ENCODE data around the gene SARDH.
A peak's percentile ranks its signal among the peaks of the same experiment; 100 is the strongest.

SARDH gene

DNA sequence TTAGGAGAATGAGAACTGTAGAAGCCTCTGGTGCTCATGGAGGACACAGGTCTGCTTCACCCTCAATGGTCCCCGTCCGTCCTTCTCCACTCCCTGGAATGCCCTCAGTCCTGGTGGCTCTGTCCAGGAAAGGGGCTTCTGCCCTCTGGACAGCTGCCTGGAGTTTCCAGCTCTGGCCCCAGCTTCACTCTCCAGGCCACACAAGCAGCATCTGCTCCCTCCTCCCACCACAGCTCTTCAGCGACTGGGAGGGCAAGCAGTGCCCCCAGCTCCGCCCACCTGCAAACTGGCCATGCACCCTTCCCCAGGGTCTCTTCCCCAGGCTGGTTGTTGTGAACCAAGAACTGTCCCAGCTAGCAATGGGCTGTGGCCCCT is 4.7 kb downstream of the SARDH start:
- DNase-seq (ENCODE audit: low spot score), result no peak

DNA sequence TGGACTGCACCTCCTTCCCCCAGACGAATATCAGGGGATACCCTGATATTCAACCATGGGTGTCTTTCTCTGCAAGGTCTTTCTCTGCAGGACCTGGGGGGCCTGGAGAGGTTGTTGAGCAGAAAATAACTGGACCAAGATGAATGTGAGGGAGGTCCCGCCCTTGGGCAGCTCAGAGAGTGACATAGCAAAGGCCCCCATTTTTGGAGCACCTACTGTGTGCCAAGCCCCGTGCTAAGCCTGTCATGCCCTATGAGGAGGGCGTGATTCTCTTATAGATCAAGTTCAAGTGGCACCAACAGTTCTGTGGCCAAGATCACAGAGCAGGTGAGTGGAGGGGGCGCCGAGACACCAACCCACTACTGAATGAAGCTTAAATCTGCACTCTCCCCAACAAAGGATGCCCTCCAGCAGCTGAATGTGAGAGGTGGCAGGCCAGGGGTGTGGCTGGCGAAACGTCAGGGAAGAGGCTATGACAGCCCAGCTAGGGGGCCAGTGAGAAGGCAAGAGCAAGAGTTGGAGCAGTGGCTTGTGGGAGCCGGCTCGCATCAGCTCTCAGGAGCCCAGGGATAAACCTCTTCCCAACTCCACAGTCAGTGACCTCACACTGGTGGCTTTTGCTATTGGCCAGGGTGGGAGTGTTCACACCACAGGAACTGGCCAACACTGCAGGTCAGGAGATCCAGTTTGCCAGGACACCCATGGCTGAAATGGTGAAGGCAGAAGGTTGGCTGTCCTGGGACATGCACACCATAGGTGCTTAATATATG is 5.3 kb downstream of the SARDH start:
- no peak for DNase-seq (ENCODE audit: low spot score)

DNA sequence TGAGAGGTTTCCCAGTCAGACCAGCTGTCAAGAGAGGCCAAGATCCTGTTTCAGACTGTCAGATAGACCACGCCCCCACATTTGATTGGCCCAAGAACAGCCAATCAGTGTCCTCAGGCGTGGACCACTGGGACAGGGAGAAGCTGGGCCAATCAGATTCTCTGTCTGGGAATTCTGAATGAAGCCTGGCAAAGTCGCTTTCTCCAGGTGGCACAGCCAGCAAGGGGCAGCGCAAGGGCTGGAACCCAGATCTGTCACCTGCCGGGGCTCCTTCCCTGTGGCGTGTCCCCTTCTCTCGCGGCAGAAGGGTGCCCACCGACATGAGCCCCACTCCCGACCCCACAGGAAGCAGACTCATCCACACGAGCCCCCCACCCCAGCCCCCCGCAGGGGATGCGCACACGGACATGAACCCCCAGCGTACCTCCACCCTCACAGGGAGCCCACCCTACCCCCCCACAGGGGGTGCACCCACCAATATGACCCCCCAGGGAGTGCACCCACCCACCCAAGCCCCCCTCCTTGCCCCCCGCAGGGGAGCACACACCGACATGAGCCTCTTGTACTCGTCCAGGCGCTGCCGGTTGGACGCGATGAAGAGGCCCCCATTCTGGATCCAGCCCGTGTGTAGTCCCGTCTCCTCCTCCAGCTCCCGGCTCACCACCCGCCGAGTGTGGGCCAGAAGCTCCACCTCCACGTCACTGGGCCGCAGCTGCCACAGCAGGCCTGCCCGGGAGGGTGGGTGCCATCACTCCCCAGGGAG is 6.1 kb downstream of the SARDH start:
- peak; percentile 96 for DNase-seq (ENCODE audit: low spot score)

DNA sequence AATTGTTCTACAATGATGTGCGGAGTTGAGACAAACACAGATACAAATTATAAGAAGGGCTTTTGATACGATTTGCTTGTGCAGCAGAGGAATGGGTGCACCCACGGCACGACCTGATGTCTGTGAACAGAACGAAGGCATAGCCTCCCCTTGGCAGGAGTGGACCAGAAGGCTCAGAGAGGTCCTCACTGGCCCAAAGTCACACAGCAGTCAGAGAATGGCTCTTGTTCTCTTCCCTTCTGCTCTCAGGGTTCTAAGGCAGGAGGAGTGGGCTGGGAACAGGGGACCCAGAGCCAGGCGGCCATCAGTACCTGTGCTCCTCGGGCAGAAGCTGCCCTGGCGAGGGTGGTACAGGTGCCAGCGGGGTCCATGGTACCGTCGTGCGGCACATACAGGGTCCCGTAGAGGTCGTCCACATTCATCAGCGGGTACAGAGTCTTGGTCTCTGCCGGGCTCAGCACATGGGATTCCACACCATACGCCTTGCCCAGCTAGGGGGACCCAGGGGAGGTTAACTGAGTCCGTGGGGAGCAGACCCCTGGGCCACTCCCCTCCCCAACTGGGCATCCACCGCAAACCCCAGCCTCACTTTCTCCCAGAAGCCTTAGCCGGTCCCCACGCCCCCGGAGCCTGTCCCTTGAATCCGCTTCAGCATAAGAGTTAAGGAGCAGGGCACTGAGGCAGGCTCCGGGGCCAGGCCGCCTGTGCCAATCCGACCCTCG is 7.0 kb downstream of the SARDH start:
- no peak for DNase-seq (ENCODE audit: low spot score)

DNA sequence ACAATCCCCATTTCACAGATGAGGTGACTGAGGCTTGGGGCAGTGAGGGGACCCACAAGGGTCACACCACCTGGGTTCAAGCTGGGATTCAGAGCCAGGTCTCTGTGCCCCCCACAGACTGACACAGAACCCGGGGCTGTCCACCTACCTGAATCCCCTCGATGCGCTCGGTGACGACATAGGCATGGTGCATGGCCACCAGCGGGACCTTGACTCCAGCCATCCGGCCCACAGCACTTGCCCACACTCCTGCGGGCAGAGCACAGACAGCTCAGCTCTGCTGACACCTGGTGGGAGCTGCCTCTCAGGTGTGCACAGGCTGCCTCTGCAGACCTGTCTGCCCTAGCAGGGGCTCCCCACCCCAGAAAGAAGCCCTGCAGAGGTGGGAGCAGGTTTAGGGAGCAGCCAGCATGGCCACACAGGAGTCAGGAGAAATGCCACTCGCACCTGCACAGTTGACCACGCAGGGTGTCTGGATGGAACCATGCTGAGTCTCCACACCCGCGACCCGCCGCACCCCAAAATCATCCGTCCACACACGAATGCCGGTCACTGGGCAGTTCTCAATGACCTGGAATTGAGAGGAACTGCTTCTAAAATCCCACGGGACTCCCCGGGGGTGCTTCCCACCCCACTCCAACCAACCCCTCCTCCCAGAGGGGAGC is 8.4 kb downstream of the SARDH start:
- DNase-seq (ENCODE audit: low spot score), result no peak

DNA sequence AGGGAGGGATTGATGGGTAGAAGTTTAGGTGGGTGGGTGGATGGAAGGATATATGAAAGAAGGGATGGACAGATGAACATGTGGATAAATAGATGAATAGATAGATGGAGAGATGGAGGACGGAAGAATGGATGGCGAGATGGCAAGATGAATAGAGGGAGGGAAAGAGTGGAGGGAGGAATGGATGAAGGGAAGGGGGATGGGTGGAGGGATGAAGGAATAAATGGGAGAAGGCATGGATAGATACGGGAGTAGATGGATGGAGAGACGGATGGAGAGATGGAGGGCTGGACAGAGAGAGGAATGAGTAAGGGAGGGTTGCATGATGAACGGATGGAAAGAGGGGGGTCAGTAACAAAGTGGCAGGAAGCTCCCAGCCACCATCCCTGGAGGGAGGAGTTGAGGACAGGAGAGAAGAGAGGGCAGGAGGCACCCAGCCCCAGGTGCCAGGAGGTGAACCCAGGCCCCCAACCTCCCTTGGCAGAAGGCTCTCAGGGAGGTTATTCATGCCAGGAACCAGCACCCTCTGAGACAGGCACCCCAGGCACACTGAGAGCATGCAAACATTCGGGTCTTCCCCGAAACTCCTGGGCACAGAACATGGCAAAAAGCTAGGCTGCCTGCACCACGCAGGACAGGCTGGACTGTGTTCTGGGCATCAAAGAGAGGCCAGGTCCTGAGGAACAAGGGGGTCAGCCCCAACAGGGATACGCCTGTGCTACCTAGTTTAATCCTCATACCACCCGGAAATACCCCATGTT is 9.1 kb downstream of the SARDH start:
- no peak for DNase-seq (ENCODE audit: low spot score)

DNA sequence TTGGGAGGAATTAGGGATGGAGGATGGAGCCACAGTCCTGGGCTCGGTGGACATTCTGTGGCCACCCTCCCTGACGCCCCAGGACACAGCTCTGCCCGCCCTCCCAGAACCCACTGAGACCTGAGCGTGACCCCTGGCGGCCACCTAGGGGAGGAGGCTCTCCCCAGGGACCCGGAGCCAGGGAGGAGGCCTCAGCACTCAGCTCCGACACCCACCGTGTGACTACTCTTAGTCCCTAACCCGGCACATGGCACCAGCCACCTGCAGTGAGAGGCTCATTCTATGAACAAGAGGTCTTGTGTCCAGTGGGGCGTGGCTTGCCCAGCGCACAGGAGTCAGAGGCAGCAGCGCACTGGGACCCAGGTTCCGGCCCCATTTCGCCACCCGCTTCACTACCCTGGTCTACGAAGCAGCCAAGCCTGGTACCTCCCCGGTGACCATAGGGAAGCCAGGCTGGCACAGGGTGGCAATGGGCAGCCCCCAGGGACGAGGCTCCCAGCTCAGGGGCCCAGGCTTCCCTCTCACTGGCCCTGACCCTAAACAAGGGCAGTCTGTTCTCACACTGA is 10.2 kb downstream of the SARDH start:
- no peak for DNase-seq (ENCODE audit: low spot score)

DNA sequence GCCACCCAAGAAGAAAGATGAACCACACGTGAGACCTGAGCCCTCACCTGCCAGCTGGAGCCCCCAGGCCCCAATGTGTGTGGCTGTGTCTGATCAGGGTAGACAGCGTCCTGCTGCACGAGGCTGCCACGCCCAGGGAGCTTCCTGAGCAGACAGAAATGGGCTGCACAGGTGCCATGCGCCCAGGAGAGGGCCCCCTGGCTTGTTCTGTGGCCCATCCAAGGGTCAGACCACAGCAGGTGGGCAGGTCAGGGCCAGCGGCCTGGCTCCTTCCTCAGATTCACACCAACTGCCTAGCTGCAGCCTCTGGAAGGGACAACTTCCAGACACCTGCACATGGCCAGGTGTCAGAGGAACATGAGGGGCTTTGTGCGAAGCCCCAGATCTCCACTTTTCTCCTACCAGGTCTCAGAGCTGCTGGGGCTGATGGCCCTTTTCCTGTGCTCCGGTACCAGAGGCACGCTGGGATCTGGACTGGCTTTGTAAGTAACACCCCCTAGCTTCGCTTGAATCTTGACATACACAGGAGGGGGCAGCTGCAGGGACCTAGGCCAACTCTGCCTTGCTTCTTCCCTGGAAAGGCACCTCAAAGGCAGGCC is 10.8 kb downstream of the SARDH start:
- DNase-seq (ENCODE audit: low spot score), result no peak

DNA sequence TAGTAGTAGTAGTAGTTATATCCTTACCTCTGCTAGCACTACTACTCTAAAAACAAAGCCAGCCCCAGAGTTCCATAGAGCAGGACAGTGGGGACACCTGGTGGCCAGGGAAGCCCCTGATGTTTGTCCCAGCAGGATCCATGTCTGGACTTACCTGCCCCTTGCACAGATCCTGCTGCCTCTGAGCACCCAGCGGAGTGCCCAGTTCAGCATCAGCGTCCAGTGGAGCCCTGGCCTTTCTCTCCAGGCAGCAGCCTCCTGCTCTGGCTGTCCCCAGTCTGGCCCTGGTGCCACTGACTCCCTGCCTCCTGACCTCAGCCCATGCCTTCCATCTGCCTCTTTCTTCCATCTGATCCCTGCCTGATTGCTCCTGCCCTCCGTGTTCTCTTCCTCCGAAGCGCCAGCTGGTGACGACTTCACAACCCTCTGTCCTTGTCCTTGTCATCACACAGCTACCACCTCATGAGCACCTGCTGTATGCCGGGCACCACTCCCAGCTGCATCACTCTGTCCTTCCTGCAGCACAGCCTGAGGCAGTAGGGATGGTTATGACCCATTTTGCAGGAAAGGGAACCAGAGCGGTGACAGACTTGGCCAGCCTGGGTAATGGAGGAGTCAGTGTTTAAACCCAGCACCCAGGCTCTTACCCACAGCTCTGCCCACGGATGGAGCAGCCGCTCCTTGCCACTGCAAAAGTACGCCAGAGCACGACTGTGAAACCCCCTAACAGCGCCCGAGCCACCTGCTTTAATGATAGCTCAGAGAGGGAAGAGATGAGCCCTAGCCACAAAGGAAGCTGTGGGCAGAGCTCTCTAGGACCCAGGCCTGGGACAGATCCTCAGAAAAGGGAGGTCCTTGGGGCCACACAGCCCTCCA is 11.5 kb downstream of the SARDH start:
- peak; percentile 59 for DNase-seq (ENCODE audit: low spot score)

DNA sequence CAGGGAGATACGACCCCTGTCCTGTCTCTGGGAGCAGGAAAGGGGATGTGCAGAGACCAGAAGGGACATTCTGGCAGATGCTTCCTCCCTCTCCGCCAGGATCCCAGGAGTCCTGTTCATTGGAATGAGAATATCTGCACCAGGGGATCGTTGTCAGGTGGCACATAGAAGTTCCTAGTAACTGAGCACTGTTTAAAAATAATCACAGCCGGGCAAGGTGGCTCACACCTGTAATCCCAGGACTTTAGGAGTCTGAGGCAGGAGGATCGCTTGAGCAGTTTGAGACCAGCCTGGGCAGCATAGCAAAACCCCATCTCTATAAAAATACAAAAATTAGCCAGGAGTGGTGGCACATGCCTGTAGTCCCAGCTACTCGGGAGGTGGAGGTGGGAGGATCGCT is 12.3 kb downstream of the SARDH start:
- DNase-seq (ENCODE audit: low spot score), result no peak

DNA sequence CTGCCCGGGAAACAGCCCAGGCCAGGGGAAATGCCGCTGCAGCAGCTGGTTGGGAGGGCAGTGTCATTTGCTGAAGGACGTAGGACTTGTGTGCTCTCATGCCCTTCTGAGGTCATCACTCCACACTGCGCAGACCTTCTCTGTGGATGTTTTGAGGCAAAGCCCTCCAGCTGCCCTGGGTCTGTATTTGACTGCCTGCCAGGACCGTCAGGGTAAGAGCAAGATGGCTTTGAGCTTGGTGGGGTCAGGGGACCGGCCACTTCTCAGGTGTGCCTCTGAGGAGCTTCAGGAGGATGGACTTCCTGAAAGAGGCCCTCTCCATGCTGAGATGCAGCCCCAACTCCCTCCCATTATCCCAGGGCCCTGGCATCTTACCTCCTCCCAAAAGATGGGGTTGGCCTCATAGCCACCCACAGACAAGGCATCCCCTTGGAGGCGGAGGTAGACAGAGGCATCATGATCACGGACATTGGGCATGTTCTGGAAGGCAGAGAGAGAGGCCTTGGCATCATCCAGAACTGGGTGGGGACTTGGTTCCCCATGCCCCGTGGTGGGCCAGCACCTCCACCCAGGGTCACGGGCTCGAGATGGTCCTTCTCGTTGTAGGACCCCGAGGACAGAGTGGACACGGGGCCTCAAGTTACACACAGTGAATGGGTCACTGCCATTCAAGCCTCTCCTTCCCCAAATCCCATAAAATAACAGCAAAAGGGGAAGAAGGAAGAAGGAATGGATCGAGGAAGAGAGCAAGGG is 19.4 kb downstream of the SARDH start:
- no peak for DNase-seq (ENCODE audit: low spot score)

DNA sequence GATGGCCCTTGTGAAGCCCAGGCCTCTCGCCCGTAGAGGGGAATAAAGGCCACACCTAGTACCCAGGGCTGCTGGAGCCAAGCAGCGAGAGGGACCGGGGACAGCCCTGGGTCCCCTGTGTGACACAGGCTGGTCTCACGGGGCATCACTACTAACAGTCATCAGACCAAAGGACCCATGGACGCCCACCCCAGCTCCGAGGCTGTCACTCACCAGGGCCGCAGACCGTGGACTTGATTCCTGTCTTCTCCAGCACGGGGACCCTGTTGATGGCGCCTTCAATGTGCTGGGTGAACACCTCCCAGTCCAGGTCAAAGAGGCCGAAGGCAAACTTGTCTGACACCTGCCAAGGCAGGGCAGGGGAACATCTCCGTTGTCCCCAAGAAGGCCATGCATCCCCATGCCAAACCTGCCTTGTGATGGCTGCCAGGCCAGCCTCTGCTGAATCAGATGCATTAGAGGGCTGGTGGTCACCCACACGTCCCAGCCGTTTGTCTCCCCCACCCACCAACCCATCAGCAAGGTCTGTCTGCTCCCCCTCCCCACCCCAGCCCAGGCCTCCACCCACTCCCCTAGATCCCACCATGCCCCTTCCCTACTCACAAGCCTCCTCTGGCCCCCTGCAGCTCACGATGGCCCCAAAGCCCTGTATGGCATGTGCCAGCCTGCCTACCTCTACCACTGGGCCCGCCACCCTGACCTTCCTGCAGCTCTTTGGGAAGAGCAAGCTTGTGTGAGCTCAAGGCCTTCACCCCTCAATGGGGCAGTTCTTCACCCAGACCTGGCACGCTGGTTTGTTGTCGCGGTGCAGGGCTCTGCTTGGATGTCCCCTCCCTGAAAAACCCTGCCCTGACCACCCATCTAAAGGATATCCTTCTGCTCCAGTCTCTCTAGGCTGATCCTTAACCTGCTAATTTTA is 20.8 kb downstream of the SARDH start:
- DNase-seq (ENCODE audit: low spot score), result no peak

DNA sequence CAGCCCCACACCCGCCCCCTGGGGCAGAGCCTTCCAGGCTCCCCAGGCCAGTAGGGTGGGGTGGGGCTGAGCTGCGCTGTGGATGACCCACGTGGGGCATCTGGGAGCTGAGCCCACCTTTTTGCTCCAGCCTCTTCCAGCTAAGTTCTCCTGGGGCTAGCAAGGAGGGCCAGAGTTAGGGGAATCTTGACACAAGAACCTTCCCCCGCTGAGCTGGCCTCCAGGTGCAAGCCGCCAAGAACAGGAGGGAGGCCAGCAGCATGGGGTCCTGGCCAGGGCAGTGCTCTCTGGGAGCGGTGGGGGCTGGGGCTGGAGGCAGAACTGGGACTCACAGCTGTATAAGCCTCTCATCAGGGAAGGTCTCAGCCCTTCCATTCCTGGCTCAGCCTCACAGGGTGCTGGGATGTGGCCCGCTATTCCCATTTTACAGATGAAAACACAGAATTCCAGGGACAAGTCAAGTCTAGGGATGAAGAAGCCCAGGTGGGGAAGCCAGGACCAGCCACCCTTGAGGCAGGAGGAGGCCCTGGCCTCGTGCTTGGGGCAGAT is 21.5 kb downstream of the SARDH start:
- DNase-seq (ENCODE audit: low spot score), result no peak

DNA sequence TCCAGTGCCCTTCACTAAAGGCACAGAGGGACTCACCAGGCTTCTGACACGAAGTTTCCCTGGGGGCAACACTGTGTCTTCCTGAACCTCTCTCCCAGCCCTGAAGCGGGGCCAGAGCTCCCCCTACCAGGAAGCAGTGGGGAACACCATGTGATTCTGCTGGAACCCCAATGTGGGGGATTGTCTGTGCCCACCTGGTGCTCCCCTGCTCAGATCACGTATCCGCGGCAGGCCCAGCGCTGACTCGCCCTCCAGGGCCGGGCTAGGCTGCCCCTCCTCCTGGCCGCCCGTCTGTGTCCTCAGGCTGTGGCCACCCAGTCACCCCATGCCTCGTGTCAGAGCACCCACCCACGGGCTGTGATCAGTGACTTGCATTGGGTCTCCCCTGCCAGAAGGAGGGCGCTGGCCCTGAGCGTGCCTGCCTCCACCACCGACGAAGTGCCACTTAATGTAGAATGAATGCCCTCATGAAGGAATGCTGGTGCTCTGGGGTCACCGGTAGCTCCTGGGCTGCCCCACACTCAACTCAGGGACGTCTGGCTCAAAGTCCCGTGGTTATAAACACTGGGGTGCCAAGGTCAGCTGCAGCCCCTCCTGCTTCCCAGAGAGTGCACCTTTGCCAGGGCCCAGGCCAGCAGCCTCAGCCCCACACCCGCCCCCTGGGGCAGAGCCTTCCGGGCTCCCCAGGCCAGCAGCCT is 22.1 kb downstream of the SARDH start:
- DNase-seq (ENCODE audit: low spot score), result no peak

DNA sequence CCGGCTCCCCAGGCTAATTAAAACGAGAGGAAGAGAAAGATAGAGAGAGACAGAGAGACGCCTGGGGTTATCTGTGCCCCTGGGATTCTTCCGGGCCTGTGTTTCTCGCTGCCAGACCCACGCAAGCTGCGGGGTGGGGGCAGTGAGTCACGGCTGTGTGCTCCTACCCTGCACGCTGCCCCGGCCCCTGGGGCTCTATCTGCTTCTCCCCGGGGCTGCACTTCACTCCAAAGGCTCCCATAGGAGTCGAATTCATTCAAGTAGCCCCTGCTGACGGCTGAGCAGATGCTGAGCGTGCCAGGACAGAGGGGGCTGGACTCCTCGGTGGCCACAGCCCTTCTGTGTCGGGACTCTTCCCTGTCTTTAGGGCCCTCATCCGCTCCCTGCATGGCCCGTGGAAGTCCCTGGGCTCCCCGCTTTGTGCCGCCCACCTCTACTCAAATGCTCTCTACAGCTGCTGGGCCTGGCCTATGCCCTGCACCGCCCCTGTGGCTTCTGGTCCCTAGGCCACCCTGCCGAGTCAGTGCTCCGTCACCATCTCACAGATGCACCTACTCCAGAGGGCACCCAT is 22.8 kb downstream of the SARDH start:
- no peak for DNase-seq (ENCODE audit: low spot score)

DNA sequence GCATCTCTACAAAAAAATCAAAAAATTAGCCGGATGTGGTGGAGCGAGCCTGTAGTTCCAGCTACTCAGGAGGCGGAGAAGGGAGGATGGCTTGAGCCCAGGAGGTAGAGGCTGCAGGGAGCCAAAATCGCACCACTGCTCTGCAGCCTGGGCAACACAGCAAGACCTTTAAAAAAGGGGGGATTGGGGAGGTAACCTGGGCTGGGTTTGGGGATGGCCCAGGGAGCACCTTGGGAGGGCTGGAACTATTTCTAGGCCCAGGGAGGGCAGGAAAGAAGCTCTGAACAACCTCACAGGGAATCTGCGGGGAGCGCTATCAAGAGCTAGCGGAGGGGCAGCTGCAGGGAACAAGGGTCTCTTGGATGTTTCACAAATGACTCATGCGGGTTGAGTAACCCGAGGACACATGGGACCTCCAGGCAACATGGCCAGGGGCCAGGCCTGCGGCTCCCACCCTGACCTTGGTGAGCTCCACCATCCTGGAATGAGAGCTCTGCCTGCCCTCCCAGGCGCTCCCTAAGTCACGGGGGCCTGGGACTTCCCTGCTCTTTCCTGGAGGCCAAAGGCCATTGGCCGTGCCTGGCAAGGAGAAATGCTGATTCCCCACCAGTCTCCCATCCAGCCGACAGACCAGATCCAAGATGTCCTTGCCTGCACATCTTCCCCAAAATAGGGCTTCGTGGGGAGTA is 23.4 kb downstream of the SARDH start:
- no peak for DNase-seq (ENCODE audit: low spot score)

Measured in COLO829 (cell line).